Cerebellar nuclear complex (tissue), 1 donor: ENCODE data around the gene NUDT22.

ENCODE experiments used
- DNase-seq, 2 experiments: peaks; one replicate each; lab custom pipeline; 2025; lab: John Stamatoyannopoulos, UW

Gene NUDT22, protein sequence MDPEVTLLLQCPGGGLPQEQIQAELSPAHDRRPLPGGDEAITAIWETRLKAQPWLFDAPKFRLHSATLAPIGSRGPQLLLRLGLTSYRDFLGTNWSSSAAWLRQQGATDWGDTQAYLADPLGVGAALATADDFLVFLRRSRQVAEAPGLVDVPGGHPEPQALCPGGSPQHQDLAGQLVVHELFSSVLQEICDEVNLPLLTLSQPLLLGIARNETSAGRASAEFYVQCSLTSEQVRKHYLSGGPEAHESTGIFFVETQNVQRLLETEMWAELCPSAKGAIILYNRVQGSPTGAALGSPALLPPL

DNA sequence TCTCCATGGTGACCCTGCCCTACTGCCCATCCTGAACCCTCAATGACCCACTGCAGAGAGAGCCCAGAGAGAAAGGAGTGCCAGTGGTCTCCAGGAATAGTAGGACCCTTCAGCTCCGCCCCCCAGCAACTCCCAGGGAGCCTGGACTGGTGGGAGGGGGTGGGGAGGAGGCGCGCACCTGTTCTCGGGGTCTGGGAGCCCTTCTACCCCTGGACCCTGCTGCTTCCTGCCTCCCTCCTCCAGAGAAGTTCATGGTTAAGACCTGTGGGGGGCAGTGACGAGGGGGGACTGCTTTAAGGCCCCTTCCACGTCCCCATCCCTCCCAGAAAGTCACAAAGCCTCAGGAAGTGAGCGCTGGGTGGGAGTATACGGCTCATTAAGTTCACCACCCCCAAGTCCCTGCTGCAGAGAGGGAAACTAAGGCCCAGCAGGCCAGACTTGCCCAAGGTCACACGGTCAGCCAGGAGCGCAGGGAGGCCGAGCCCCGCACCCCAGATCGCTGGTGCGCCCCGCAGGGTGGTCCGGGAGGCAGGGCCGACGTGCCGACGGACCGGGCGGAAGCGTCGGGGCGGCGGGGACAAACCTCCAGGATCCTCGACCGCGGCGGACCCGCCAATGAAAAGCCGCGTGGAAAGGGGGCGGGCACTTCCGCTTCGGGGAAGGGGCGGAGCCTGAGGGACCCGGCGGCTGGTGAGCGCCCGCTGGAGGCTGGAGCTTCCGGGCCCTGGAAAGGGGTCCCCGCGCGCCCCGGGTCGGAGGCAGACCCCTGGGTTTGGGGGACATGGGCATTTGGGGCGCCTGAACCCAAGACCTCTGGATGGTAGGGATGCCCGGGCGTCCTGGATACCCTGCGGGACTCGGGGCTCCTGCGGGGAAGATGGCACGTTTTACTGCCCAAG lies at the start of gene NUDT22, which contains the start of gene TRPT1:
TSS of gene NUDT22 (plus strand) at position 667 of the 899 bp plus-strand sequence. CDS start 379 bp downstream, outside the sequence.
TSS of gene TRPT1 (minus strand) at position 579 of the 899 bp plus-strand sequence. CDS start at position 253, 326 bp downstream.
- DNase-seq, result peak in 1 of 2 experiments; percentile 31

DNA sequence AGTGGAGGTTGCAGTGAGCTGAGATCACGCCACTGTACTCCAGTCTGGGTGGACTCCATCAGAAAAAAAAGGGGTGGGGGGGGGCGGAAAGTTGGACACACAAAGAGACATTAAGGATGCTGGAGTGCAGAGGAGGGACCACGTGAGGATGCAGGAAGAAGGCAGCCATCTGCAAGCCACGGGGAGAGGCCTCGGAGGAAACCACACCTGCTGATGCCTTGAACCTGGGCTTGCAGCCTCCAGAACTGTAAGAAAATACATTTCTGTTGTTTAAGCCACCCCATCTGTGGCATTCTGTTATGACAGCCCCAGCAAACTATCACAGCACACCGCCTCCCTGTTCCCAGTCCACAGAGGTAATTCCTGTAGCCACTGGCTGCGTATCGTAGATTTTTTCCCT lies 49.3 kb upstream of the NUDT22 start:
- no peak for DNase-seq

DNA sequence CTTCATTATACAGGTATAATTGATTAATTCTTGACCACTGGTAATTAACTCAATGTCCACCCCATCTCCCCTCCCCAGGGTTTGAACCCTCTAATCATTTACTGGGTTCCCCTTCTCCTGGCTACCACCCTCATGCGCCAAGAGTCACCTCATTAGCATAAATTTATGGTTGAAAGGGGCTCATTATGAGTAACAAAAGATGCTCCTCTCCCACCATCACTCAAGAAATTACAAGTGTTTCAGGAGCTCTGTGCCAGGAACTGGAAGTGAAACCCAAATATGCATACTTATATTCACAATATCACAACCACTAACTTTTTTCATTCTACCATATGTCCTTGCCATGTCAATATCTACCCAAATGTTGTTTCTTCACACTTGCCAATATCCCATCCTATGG lies 47.9 kb upstream of the NUDT22 start:
- DNase-seq, result no peak

DNA sequence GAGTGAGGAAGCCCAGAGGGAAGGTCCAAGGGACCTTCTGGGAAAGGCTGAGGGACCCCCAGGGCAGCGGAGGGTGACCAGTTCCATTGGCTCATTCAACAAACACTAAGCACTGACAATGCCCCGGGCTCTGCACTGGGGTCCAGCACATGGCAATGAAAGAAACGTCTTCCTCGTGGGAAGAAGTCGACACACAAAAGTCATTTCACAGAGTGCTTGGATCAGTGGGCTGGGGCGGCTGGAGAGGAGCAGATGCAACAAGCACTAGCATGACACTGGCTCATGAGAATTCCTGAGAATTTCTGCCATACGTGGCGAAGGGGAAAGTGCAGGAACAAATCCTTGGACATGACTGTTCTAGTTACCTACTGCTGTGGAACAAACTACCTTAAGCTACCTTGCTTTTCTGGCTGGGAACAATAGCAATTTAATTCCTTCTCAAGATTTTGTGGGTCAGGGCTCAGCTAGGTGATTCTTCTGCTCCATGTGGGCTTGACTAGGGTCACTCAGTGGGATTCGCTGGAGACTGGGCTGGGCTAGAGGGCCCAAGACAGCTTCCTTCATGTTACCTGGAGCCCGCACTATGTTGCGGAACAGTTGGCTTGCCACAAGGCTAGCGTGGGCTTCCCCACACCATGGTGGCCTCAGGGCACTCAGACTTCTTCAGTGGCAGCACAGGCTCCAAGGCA lies 47.0 kb upstream of the NUDT22 start:
- DNase-seq, result no peak

DNA sequence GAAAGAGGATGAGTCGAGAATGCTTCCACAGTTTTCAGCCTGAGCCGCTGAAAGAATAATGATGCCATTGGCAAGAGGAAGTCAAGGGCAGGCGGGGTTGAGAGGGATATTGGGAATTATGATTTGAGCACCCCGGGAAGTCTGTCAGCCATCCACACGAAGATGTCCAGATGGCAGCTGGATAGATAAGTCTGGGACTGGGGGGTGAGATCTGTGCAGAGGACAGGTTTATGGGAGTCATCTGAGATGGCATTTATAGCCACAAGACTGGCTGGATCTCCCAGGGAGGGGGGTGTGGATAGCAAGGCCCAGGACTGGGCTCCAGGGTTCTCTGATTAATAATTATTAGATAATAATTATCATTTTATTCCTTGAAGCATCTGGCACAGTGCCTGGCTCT lies 45.2 kb upstream of the NUDT22 start:
- DNase-seq, result no peak

DNA sequence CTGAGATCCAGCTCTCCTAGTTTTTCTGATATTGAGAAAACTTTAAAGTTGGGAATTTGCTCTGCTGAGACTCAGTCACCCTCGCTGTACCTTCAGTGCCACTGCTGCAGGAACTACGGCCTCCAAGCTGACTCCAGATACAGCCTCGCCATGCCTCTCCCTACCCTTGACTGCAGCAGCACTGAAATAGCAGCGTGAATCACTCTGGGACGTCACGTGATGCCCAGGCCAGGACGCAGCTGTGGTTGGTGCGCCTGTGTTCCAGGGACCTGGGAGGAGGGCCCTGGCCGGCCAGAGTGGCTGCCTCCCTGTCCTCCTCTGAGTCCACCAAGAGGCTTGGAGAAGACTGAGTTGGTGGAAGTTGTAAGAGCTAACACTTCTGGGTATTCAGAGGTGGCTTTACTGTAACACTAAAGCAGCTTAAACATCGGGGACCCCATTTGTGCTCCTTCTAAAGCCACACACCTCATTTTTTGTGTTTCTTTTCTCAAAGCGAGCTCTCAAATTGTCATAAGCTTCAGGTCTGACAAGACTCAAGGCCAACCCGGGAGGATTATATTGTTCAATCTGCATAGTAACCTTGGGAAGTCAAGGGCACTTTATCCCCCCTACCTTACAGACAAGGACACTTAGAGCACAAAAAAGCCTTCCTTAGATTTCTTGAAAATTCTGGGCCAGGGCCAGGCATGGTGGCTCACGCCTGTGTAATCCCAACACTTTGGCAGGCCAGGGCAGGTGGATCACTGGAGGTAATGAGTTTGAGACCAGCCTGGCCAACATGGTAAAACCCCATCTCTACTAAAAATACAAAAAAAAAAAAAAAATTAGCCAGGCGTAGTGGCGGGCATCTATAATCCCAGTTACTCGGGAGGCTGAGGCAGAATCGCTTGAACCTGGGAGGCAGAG lies 44.3 kb upstream of the NUDT22 start:
- DNase-seq, result peak in 1 of 2 experiments; percentile 49

DNA sequence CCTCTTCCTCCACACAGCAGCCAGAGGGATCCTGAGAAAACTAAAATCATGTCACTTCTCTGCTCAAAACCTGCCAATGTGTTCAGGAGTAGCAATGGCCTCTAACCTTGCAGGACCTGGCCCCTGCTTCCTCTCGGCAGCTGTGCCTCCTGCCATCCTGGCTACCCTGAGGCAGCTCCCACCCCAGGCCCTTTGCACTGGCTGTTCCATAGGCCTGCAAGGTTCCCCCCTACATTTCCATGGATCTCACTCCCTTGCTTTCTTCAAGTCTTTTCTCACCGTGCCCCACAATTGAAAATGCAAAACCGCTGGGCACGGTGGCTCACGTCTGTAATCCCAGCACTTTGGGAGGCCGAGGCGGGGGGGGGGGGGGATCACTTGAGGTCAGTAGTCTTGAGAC lies 42.2 kb upstream of the NUDT22 start:
- no peak for DNase-seq

DNA sequence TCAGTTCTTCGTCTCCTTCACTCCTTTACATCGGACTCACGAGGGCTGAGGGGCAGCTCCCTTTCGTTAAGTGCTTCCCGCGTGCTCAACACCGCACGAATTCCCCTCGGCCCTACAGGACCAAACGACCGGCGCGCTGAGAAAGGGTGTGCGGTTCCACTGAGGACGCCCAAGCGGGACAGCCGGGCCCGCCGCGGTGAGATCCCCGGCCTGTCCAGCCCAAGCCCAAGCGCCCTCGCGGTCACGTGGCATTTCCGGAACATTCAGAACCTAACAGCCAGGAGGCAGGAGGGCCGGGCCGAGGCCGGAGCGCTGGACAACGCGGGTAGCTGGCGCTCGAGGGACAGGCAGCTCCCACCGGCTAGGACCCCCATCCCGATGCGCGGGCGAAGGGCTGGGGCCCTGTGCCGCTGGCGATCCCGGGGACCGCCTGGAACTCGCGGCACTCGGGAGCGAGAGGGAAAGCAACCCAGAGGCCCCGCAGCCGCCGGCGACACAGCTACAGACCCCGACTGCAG lies 40.8 kb upstream of the NUDT22 start:
- DNase-seq, result no peak

DNA sequence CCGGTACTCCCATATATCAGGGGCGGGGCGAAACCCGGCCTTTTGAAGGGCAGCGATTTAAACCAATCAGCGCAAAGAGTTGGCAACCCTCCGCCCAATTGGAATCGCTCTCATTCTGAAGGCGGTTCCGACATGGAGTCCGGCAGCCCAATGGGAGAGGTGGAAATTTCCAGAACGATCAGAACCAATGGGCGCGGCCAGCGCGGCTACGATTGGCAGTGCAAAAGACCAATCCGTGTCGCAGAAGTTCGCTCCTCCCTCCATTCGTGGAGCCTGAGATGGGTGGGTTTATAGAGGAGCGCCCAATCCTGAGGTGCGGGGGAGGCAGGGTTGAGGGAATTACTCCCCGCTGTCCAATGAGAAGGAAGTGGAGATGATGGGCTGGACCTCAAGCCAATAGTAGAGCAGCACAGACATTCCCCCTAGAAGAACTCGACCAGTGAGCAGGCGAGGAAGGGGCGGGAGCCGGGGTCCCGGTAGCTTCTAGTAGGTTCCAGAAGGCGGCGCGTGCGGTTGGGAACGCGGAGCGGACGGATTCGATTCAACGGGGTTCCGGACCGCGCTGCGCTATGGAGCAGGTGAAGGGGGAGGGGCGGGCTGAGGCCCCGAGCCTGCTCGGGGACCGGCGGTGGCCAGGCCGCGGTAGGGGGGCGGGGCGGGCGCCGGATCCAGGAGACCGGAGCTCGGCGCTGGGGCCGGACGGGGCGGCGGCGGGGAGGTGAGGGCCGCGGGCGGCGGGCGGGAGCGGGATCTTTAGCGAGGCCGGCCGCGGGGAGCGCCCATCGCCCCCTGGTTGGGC lies 40.2 kb upstream of the NUDT22 start, which contains the start of gene STIP1:
TSS of gene STIP1 (plus strand) at position 479 of the 799 bp plus-strand sequence. CDS start at position 570, 91 bp downstream.
- peak; percentile 99 for DNase-seq

DNA sequence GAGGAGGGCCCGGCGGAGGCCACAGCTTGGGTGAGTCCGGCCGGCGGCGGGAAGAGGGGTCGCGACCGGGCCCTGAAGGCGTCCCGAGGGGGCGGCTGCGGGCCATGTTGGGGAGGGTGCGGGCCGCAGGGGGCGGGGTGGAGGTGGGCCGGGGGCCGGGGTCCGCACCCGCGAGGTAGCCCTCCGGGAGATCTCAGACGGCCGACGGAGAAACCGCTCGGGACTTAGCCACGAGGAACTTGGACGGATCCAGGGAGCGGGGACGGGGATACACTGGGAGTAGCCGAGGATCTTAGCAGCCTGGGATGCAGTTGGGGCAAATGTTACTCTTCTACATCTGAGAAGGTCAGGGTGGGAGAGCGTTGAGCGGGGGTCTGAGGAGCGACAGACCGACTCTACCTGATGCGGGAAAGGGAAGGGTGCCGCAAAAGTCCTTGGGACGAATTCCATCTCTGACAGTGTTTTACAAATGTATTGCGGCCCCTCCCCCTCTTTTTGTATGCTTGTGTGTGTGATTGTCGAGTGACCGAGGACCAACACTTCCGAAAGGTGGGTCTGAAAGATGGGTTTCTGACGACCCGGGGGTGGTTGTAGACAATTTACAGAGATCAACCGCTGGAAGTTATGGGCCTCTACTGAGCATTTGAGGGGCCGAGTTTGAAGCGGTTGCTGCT lies 39.4 kb upstream of the NUDT22 start:
- no peak for DNase-seq

DNA sequence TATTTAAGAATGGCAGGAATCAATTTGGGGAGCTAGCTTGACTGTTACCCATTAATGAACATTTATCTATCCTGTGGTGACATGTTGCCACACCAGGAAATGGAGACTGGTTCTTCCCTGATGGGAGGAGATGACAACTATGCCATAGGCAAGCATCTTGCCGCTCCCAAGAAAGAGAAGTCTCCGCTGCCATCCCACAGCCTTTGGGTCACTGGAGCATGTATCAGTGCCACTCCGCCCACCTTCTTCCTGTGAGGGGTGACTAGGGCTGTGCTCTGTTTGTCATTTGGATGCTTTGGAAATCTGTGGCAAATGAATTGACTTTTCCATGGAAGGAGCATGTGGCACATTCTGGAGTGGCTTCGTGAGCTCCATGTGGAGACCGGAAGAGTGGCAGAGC lies 33.6 kb upstream of the NUDT22 start:
- no peak for DNase-seq

DNA sequence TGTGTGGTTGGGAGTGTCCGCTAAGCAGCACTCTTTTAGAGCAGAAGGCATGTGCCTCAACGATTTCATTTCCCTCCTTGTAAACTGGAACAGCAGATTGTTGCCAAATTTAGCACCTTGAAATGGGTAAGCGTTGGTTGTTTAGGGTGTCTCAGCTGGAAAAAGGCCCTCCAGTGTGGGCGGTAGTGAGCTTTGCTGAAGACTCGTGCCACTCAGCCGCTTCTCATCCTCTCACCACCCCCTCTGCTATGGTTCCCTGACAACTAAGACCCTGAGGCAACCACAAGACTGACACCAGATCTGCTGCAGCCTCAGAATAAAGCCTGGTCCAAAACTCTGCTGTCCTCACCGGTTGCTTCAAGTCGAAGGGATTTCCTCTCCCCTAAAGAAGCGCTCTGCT lies 29.4 kb upstream of the NUDT22 start:
- no peak for DNase-seq

DNA sequence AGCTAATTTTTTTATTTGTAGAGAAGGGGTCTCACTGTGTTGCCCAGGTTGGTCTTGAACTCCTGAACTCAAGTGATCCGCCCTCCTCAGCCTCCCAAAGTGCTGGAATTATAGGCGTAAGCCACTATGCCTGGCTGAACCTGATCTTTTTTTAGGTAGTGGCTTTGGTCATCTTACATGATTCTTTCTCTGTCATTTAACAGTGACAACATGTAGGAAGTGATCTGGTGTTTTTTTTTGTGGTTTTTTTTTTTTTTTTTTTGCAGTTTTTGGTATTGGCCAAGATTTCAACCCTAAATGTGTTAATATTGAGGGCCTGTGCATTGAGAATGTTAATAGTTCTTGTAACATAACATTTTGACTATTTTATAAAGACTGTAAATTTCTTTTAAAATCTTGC lies 27.6 kb upstream of the NUDT22 start:
- no peak for DNase-seq

DNA sequence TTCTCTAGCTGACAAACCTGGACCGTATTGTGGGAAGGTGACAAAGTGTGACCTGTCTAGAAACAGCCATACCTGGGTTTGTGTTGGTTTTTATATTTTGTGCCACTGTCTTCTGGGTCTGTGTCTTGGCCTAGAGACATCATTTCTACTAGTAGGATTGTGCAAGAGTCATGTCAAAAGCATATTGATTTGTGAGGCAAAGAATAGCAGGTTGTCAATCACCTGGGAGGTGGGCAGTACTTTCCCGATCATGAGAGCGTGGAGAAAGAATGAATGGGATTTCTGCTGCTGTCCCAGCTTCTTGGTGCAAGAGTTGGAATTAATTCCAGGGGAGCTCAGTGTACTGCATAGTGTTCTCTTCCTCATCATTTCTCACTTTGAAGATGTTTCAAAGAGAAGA lies 24.5 kb upstream of the NUDT22 start:
- no peak for DNase-seq

DNA sequence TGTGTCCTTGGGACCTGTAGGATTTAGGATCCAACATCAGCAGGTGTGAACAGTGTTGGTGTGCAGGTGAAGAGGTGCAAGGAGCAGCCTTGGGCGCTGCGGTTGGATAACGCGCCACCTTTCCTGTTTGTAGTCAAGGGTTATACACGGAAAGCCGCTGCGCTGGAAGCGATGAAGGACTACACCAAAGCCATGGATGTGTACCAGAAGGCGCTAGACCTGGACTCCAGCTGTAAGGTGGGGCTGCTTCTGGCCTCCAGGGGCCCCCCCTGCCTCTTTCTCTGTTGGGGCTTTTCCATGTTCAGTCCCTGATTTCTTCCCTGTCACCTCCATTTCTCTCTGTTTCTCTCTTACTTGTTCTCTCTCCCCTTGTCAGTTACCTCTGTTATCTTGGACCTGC lies 23.1 kb upstream of the NUDT22 start:
- DNase-seq, result no peak

DNA sequence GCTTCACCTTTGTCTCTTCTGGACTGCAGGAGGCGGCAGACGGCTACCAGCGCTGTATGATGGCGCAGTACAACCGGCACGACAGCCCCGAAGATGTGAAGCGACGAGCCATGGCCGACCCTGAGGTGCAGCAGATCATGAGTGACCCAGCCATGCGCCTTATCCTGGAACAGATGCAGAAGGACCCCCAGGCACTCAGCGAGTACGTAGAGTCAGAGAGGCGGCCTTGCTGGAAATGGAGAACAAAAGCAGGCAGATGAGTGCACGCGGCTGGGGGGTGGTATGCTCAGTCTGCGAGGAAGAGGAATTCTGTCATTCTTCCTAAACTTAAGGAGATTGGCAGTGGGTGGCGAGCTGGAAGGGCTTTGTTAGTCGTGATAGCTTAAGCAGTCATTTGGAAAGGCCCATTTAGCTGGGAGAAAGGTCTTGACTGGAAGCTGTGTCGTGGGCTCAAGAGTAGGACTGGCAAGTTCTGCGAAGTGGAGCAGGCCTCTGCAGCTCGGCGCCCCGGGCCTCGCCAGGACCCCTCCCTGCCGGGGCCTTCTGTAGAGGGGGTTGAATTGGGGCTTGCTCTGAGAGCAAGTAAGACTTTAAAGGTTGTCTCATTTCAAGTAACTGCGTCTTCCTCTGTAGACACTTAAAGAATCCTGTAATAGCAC lies 22.5 kb upstream of the NUDT22 start:
- no peak for DNase-seq

DNA sequence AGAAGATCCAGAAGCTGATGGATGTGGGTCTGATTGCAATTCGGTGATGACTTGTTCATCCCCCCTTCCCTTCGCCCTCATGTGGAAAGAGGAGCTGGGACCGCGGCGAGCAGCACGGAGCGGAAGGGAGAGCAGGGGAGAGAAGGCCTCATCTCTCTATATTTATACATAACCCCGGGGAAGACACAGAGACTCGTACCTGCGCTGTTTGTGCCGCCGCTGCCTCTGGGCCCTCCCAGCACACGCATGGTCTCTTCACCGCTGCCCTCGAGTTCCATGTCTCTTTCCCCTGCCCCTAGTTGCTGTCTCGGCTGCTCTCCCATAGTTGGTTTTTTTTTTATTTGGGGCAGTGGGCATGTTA lies 22.0 kb upstream of the NUDT22 start:
- no peak for DNase-seq

DNA sequence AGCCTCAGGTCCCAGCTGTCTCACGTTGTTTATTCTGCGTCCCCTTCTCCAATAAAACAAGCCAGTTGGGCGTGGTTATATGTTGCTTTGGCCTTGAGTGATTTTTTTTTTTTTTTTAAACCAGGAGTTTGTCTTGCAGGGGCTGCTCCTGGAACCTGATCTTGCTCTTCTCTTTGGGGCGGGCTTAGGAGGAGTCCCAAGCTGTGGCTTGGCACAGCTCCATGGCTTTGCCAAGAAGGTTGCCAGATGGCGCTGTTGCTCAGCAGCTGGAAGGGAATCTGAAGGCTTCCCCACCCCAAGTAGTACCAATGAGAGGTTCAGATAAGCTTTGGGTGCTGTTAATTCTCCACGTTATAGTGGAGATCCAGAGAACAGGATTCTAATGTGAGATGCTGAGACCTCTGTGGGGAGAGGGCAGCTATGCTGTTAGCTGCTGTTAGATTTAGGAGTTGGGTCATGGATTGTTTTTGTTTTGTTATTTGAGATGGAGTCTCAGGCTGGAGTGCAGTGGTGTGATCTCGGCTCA lies 21.5 kb upstream of the NUDT22 start:
- DNase-seq, result peak in 1 of 2 experiments; percentile 36
